Daoy (cell line): ENCODE data around the gene SHC2. TPM values are rescaled to one million over a fixed set of nuclear protein-coding genes. Genes with fewer than 3 reads are reported as not detected.

ENCODE experiments used
- DNase-seq: peaks from one replicate; pipeline ENCODE4 v3.0.0-alpha.2; 2015; ENCODE audit warnings: low read depth
- total RNA-seq: library from RNA; depleted of rRNA; stranded (reverse); fragments of >200 nt; shearing (Covaris generic); gene quantifications from 2 replicates; pipeline ENCODE4 v1.2.3, GENCODE V29; 2014; rRNA removed

SHC2 gene
- total RNA-seq, 1 experiment from 2014 or later, result 0.11 TPM

- no peak for DNase-seq
Measured at GRCh38 chr19:373391-374182, 87.2 kb downstream of the SHC2 start.

GRCh38 chr19:372306-372890 lies 88.4 kb downstream of the SHC2 start:
- peak; percentile 30 for DNase-seq

GRCh38 chr19:371501-372168 lies 89.2 kb downstream of the SHC2 start:
- DNase-seq, result no peak

- no peak for DNase-seq
Measured at GRCh38 chr19:370641-371330, 90.0 kb downstream of the SHC2 start.

GRCh38 chr19:369876-370275 lies 91.0 kb downstream of the SHC2 start:
- DNase-seq, result no peak

- DNase-seq, result no peak
Measured at GRCh38 chr19:369256-369655, 91.6 kb downstream of the SHC2 start.

GRCh38 chr19:368630-369024 lies 92.2 kb downstream of the SHC2 start:
- no peak for DNase-seq

- no peak for DNase-seq
Measured at GRCh38 chr19:367963-368629, 92.7 kb downstream of the SHC2 start.

GRCh38 chr19:367561-367960 lies 93.3 kb downstream of the SHC2 start:
- no peak for DNase-seq

- no peak for DNase-seq
Measured at GRCh38 chr19:366951-367350, 93.9 kb downstream of the SHC2 start.

Other genes with a start within 250 kb of the SHC2 start
- gene PLPP2, start 169.6 kb downstream of the SHC2 start, total RNA-seq, result 42.7 and 54.6 TPM in 2 replicates
- 8.8 and 12.9 TPM in 2 replicates for gene MIER2, start 116.2 kb downstream of the SHC2 start, total RNA-seq
- 0.06 TPM in 1 of 2 replicates, not detected in the other for gene C2CD4C, start 51.9 kb downstream of the SHC2 start, total RNA-seq
- gene MADCAM1, start 35.5 kb upstream of the SHC2 start, total RNA-seq, result not detected in 2 replicates
- gene TPGS1, start 46.5 kb upstream of the SHC2 start, total RNA-seq, result 54.9 and 58.9 TPM in 2 replicates
- 105 and 108 TPM in 2 replicates for gene CDC34, start 70.7 kb upstream of the SHC2 start, total RNA-seq
- gene GZMM, start 83.0 kb upstream of the SHC2 start, total RNA-seq, result 4.2 and 5.5 TPM in 2 replicates
- 501 and 514 TPM in 2 replicates for gene BSG, start 111.6 kb upstream of the SHC2 start, total RNA-seq
- 0.09 and 0.97 TPM in 2 replicates for gene HCN2, start 128.8 kb upstream of the SHC2 start, total RNA-seq
- 92.3 and 96.8 TPM in 2 replicates for gene POLRMT, start 172.5 kb upstream of the SHC2 start, total RNA-seq
- not detected in 2 replicates for gene FGF22, start 178.8 kb upstream of the SHC2 start, total RNA-seq
- 58.2 and 62.7 TPM in 2 replicates for gene RNF126, start 202.2 kb upstream of the SHC2 start, total RNA-seq
- 104 and 119 TPM in 2 replicates for gene FSTL3, start 215.4 kb upstream of the SHC2 start, total RNA-seq
- gene PRSS57, start 234.4 kb upstream of the SHC2 start, total RNA-seq, result not detected in 2 replicates
- gene PALM, start 247.9 kb upstream of the SHC2 start, total RNA-seq, result 1.1 and 7.7 TPM in 2 replicates